Immature natural killer cell (primary cell): ENCODE measurements around the gene DEPDC1. TPM values are rescaled to one million over a fixed set of nuclear protein-coding genes. Genes with fewer than 3 reads are reported as not detected.

ENCODE experiments used
- polyA plus RNA-seq, 3 donors: library from polyadenylated mRNA; unstranded; fragments of 300-500 nt; fragmentation: Illumina TruSeq; gene quantifications; one replicate each; pipeline ENCODE4 v1.2.3, GENCODE V29; 2021

DEPDC1 gene
- polyA plus RNA-seq, 3 donors from 2014 or later: 0.14 to 0.75 TPM; not detected in 1

Other genes starting within 250 kb of the DEPDC1 start
- not detected for gene RPE65, start 47.1 kb downstream of the DEPDC1 start, polyA plus RNA-seq